ENCODE data around the gene DHRS11.

Gene DHRS11

GRCh38 chr17:36623281-36623680 lies 31.6 kb downstream of the DHRS11 start:
- no peaks in the 10 kb centered on the region for H3K27me3 ChIP-seq (ENCODE audit: control insufficient read depth in 1 of 2, insufficient read depth in 2 of 2, low read length in 2 of 2)

DNA sequence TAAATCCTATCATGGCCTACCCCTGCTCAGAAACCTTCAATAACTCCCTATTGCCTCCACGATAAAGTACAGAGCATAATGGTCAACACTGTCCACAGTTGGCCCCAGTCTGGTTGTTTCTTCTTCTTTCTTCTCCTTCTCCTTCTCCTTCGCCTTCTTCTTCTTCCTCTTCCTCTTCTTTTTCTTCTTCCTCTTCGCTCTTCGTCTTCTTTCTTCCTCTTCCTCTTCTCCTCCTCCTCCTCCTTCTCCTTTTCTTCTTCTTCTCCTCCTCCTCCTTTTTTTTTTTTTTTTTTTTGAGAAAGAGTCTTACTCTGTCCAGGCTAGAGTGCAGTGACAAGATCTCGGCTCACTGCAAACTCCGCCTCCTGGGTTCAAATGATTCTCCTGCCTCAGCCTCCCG lies 33.5 kb downstream of the DHRS11 start:
- Histone ChIP-seq H3K4me3 (ENCODE audit: low read depth in 1 of 2, low read length in 2 of 2) (no peak overlapping the region), H3K9me3 (ENCODE audit: low read length) (no peaks in the 10 kb centered on the region), H3K27me3 (ENCODE audit: control insufficient read depth in 1 of 2, insufficient read depth in 2 of 2, low read length in 2 of 2) (no peaks in the 10 kb centered on the region), H3K4me1 (ENCODE audit: insufficient read depth, low read length) (no peaks in the 10 kb centered on the region), H3K9ac (ENCODE audit: low read length) (no peak overlapping the region), H3K27ac (ENCODE audit: low read depth, low read length) (no peak overlapping the region), H3K36me3 (ENCODE audit: insufficient read depth, low read length) (no peaks in the 10 kb centered on the region)

More at GRCh38 chr17:36623281-36623680, 31.6 kb downstream of the DHRS11 start:
- H3K4me3 ChIP-seq (ENCODE audit: low read depth in 1 of 2, low read length in 2 of 2): no peak overlapping the region
- H3K27ac ChIP-seq (ENCODE audit: low read depth, low read length): no peak overlapping the region
- H3K4me1 ChIP-seq (ENCODE audit: insufficient read depth, low read length): no peaks in the 10 kb centered on the region
- H3K36me3 ChIP-seq (ENCODE audit: insufficient read depth, low read length): no peaks in the 10 kb centered on the region
- no peaks in the 10 kb centered on the region for H3K9me3 ChIP-seq (ENCODE audit: low read length)
- no peak overlapping the region for H3K9ac ChIP-seq (ENCODE audit: low read length)

GRCh38 chr17:36627101-36627500 lies 35.4 kb downstream of the DHRS11 start:
- no peak overlapping the region for H3K27ac ChIP-seq (ENCODE audit: low read depth, low read length)
- no peaks in the 10 kb centered on the region for H3K4me1 ChIP-seq (ENCODE audit: insufficient read depth, low read length)
- H3K36me3 ChIP-seq (ENCODE audit: insufficient read depth, low read length): no peaks in the 10 kb centered on the region
- no peaks in the 10 kb centered on the region for H3K27me3 ChIP-seq (ENCODE audit: control insufficient read depth in 1 of 2, insufficient read depth in 2 of 2, low read length in 2 of 2)
- H3K4me3 ChIP-seq (ENCODE audit: low read depth in 1 of 2, low read length in 2 of 2): no peak overlapping the region
- H3K9me3 ChIP-seq (ENCODE audit: low read length): no peaks in the 10 kb centered on the region
- H3K9ac ChIP-seq (ENCODE audit: low read length): no peak overlapping the region

- H3K4me1 ChIP-seq (ENCODE audit: insufficient read depth, low read length): no peaks in the 10 kb centered on the region
- no peak overlapping the region for H3K27ac ChIP-seq (ENCODE audit: low read depth, low read length)
- H3K27me3 ChIP-seq (ENCODE audit: control insufficient read depth in 1 of 2, insufficient read depth in 2 of 2, low read length in 2 of 2): no peaks in the 10 kb centered on the region
- H3K4me3 ChIP-seq (ENCODE audit: low read depth in 1 of 2, low read length in 2 of 2): no peak overlapping the region
- no peaks in the 10 kb centered on the region for H3K9me3 ChIP-seq (ENCODE audit: low read length)
- no peaks in the 10 kb centered on the region for H3K36me3 ChIP-seq (ENCODE audit: insufficient read depth, low read length)
- H3K9ac ChIP-seq (ENCODE audit: low read length): no peak overlapping the region
Measured at GRCh38 chr17:36628576-36628975, 36.9 kb downstream of the DHRS11 start.

GRCh38 chr17:36629252-36629847 lies 37.7 kb downstream of the DHRS11 start:
- H3K27ac ChIP-seq (ENCODE audit: low read depth, low read length): no peak overlapping the region
- H3K4me1 ChIP-seq (ENCODE audit: insufficient read depth, low read length): no peaks in the 10 kb centered on the region
- no peak overlapping the region for H3K4me3 ChIP-seq (ENCODE audit: low read depth in 1 of 2, low read length in 2 of 2)
- H3K9me3 ChIP-seq (ENCODE audit: low read length): no peaks in the 10 kb centered on the region
- H3K36me3 ChIP-seq (ENCODE audit: insufficient read depth, low read length): no peaks in the 10 kb centered on the region
- H3K27me3 ChIP-seq (ENCODE audit: control insufficient read depth in 1 of 2, insufficient read depth in 2 of 2, low read length in 2 of 2): peaks cover 0 to 1% of the 10 kb centered on the region in 2 donors
- no peak overlapping the region for H3K9ac ChIP-seq (ENCODE audit: low read length)

- Histone ChIP-seq H3K27me3 (ENCODE audit: control insufficient read depth in 1 of 2, insufficient read depth in 2 of 2, low read length in 2 of 2) (peaks cover 0 to 8% of the 10 kb centered on the region in 2 donors), H3K4me3 (ENCODE audit: low read depth in 1 of 2, low read length in 2 of 2) (no peak overlapping the region), H3K4me1 (ENCODE audit: insufficient read depth, low read length) (no peaks in the 10 kb centered on the region), H3K36me3 (ENCODE audit: insufficient read depth, low read length) (no peaks in the 10 kb centered on the region), H3K9me3 (ENCODE audit: low read length) (no peaks in the 10 kb centered on the region), H3K27ac (ENCODE audit: low read depth, low read length) (no peak overlapping the region), H3K9ac (ENCODE audit: low read length) (no peak overlapping the region)
Measured at GRCh38 chr17:36629970-36630502, 38.4 kb downstream of the DHRS11 start.

GRCh38 chr17:36631022-36631421 lies 39.3 kb downstream of the DHRS11 start:
- no peaks in the 10 kb centered on the region for H3K9me3 ChIP-seq (ENCODE audit: low read length)
- peaks cover 0 to 8% of the 10 kb centered on the region in 2 donors for H3K27me3 ChIP-seq (ENCODE audit: control insufficient read depth in 1 of 2, insufficient read depth in 2 of 2, low read length in 2 of 2)
- H3K4me3 ChIP-seq (ENCODE audit: low read depth in 1 of 2, low read length in 2 of 2): no peak overlapping the region

DNA sequence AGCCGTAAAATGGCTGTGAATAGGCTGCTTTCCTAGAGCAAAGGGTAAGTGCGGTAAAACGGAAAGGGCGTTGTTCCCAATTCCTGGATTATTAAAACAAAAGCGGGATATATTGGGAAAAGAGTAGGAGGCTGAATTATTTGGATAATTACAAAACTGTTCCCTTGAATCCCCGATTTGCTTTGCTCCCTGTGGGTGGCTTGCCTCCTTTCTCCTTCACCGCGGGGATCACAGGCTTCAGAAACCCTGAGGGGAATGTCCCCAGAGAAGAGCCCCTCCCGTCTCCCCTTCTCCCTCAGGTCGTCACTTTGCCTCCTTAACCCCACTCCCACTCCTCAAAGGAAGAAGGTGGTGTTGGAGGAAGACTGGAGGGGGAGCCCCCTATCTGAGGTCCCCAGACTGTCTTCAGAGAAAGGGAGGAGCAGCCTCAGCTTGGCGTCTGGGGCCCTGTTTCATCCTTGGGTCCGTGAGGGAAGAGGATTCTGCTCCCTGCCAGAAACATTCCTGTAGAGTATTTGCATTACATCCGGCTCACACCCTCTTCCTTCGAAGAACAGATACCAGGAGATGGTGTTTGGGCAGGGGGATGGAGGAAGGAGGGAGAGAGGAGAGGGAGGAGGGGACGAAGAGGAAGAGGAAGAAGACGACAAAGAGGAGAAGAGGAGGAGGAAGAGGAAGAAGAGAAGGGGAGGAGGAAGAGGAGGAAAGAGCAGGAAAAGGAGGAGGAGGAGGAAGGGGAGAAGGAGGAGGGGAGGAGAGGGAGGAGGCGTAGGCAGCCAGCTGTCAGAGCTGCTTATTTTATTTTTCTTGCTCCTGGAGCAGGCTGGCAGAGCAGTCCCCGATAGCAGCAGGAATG lies 41.5 kb downstream of the DHRS11 start:
- peaks cover 0 to 8% of the 10 kb centered on the region in 2 donors for H3K27me3 ChIP-seq (ENCODE audit: control insufficient read depth in 1 of 2, insufficient read depth in 2 of 2, low read length in 2 of 2)
- no peaks in the 10 kb centered on the region for H3K4me1 ChIP-seq (ENCODE audit: insufficient read depth, low read length)
- H3K9me3 ChIP-seq (ENCODE audit: low read length): no peaks in the 10 kb centered on the region
- H3K4me3 ChIP-seq (ENCODE audit: low read depth in 1 of 2, low read length in 2 of 2): no peak overlapping the region
- H3K27ac ChIP-seq (ENCODE audit: low read depth, low read length): no peak overlapping the region
- H3K9ac ChIP-seq (ENCODE audit: low read length): no peak overlapping the region
- no peaks in the 10 kb centered on the region for H3K36me3 ChIP-seq (ENCODE audit: insufficient read depth, low read length)

More at GRCh38 chr17:36631022-36631421, 39.3 kb downstream of the DHRS11 start:
- no peak overlapping the region for H3K9ac ChIP-seq (ENCODE audit: low read length)
- no peak overlapping the region for H3K27ac ChIP-seq (ENCODE audit: low read depth, low read length)
- no peaks in the 10 kb centered on the region for H3K36me3 ChIP-seq (ENCODE audit: insufficient read depth, low read length)
- no peaks in the 10 kb centered on the region for H3K4me1 ChIP-seq (ENCODE audit: insufficient read depth, low read length)

GRCh38 chr17:36640346-36640745 lies 48.7 kb downstream of the DHRS11 start:
- no peak overlapping the region for H3K9ac ChIP-seq (ENCODE audit: low read length)
- peaks cover 28 to 62% of the 10 kb centered on the region in 2 donors for H3K27me3 ChIP-seq (ENCODE audit: control insufficient read depth in 1 of 2, insufficient read depth in 2 of 2, low read length in 2 of 2)
- no peak overlapping the region for H3K27ac ChIP-seq (ENCODE audit: low read depth, low read length)
- no peaks in the 10 kb centered on the region for H3K4me1 ChIP-seq (ENCODE audit: insufficient read depth, low read length)
- H3K4me3 ChIP-seq (ENCODE audit: low read depth in 1 of 2, low read length in 2 of 2): no peak overlapping the region
- no peaks in the 10 kb centered on the region for H3K36me3 ChIP-seq (ENCODE audit: insufficient read depth, low read length)
- H3K9me3 ChIP-seq (ENCODE audit: low read length): no peaks in the 10 kb centered on the region

DNA sequence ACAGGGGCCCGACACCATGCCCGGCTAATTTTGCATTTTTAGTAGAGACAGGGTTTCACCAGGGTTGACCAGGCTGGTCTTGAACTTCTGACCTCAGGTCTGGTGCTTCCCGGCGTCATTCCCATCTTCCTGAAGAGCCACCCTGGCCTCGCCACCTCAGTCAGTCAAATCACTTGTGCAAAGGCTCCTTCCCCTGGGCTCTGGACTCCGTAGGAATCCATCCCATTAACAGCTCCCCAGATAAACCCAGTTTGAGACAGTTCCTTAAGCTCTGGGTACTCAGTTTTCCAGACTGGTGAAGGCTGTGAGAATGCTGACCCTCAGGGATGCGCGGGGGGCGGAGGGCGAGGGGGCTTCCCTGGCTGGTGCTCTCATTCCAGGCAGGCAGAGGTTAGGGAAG lies 49.2 kb downstream of the DHRS11 start:
- Histone ChIP-seq H3K9ac (ENCODE audit: low read length) (no peak overlapping the region), H3K4me3 (ENCODE audit: low read depth in 1 of 2, low read length in 2 of 2) (no peak overlapping the region), H3K4me1 (ENCODE audit: insufficient read depth, low read length) (no peaks in the 10 kb centered on the region), H3K27me3 (ENCODE audit: control insufficient read depth in 1 of 2, insufficient read depth in 2 of 2, low read length in 2 of 2) (peaks cover 28 to 67% of the 10 kb centered on the region in 2 donors), H3K27ac (ENCODE audit: low read depth, low read length) (no peak overlapping the region), H3K9me3 (ENCODE audit: low read length) (no peaks in the 10 kb centered on the region), H3K36me3 (ENCODE audit: insufficient read depth, low read length) (no peaks in the 10 kb centered on the region)

DNA sequence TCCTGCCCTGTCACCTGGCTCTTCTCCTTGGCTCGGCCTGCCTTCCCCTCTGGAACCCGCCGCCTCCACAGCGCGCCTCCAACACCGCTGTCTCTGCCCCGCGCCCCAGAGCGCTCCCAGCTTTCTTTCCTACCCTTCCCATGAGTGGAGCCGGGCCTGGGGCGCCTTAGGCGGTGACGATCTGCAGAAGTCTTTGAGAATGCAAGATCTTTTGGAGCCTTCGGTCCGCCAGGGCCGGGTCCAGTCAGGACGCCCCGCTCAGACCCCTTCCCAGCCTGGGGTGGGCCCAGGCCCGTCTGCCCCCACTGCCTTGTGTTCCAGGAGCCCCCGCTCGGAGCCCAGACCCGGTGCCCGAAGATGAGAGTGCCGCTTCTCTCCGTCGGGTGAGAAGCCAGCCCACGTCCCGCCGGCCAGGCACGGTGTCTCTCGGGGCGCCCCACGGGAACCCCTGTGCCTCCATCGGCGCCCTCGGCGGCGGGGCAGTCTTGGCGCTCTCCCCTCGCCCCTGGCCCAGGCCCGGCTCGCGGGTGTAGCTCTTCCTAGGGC lies 49.7 kb downstream of the DHRS11 start:
- Histone ChIP-seq H3K9me3 (ENCODE audit: low read length) (no peaks in the 10 kb centered on the region), H3K4me3 (ENCODE audit: low read depth in 1 of 2, low read length in 2 of 2) (peak overlapping the region; percentile 20 to 27), H3K27me3 (ENCODE audit: control insufficient read depth in 1 of 2, insufficient read depth in 2 of 2, low read length in 2 of 2) (peaks cover 33 to 71% of the 10 kb centered on the region in 2 donors), H3K36me3 (ENCODE audit: insufficient read depth, low read length) (no peaks in the 10 kb centered on the region), H3K4me1 (ENCODE audit: insufficient read depth, low read length) (no peaks in the 10 kb centered on the region), H3K27ac (ENCODE audit: low read depth, low read length) (no peak overlapping the region), H3K9ac (ENCODE audit: low read length) (no peak overlapping the region)
